Fibroblast of the aortic adventitia (primary cell): ENCODE results near the gene RASL11A. TPM values are rescaled to one million over a fixed set of nuclear protein-coding genes. Genes with fewer than 3 reads are reported as not detected.
"Not testable (repeated sequence)": the region's sequence is repeated elsewhere in the genome, so short reads cannot be mapped to it uniquely, and the experiment has no call there.

Experiments used
- DNase-seq: peaks from one replicate; pipeline ENCODE4 v3.0.0-alpha.2; 2010; ENCODE audit warnings: low read depth
- H3K4me3 ChIP-seq: 2 replicates; pipeline ENCODE4 v1.5.1; 2011; ENCODE audit warnings: low read depth, mild to moderate bottlenecking, control low read depth, low read length, moderate library complexity
- total RNA-seq: library from RNA; depleted of rRNA; stranded (reverse); fragments of >200 nt; gene quantifications from 2 replicates; pipeline ENCODE4 v1.2.3, GENCODE V29; 2012; ENCODE audit warnings: low replicate concordance
- TF ChIP-seq, protein P1 (sequence below): IDR thresholded peaks from 2 replicates; pipeline ENCODE4 v1.5.1; 2011; ENCODE audit warnings: mild to moderate bottlenecking, low read length, control low read depth, inconsistent platforms; ENCODE audit not compliant: insufficient read depth

The RASL11A gene
- total RNA-seq, 1 donor = 13.3 TPM

- H3K4me3 ChIP-seq = no peak overlapping the region
- DNase-seq = peak; percentile 41
- TF ChIP-seq, protein P1, sequence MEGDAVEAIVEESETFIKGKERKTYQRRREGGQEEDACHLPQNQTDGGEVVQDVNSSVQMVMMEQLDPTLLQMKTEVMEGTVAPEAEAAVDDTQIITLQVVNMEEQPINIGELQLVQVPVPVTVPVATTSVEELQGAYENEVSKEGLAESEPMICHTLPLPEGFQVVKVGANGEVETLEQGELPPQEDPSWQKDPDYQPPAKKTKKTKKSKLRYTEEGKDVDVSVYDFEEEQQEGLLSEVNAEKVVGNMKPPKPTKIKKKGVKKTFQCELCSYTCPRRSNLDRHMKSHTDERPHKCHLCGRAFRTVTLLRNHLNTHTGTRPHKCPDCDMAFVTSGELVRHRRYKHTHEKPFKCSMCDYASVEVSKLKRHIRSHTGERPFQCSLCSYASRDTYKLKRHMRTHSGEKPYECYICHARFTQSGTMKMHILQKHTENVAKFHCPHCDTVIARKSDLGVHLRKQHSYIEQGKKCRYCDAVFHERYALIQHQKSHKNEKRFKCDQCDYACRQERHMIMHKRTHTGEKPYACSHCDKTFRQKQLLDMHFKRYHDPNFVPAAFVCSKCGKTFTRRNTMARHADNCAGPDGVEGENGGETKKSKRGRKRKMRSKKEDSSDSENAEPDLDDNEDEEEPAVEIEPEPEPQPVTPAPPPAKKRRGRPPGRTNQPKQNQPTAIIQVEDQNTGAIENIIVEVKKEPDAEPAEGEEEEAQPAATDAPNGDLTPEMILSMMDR = peak; percentile 44
These were observed 13.4 kb downstream of the RASL11A start for GRCh38 chr13:27283906-27284493.

GRCh38 chr13:27288392-27288791 lies 17.8 kb downstream of the RASL11A start:
- DNase-seq = no peak
- TF ChIP-seq, protein P1 = no peak
- no peak overlapping the region for H3K4me3 ChIP-seq

- no peak for DNase-seq
These were observed 18.5 kb downstream of the RASL11A start for GRCh38 chr13:27289011-27289665.

GRCh38 chr13:27290715-27291114 lies 20.1 kb downstream of the RASL11A start:
- no peak for DNase-seq
- TF ChIP-seq, protein P1 = no peak
- no peak overlapping the region for H3K4me3 ChIP-seq

More at GRCh38 chr13:27289011-27289665, 18.5 kb downstream of the RASL11A start:
- H3K4me3 ChIP-seq = no peak overlapping the region
- TF ChIP-seq, protein P1 = no peak

DNA sequence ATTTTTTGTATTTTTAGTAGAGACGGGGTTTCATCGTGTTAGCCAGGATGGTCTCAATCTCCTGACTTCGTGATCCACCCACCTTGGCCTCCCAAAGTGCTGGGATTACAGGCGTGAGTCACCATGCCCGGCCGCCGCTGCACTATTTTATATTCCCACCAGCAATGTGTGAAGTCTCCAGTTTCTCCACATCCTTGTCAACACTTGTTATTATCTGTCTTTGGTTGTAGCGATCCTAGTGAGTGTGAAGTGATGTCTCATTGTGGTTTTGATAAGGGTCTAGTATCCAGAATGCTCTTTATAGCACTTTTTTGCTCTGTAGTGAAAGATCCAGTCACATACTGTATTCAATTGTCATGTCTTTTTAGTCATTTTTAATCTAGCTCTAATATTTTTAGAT lies 21.3 kb downstream of the RASL11A start:
- H3K4me3 ChIP-seq, DNase-seq: not testable (repeated sequence)

DNA sequence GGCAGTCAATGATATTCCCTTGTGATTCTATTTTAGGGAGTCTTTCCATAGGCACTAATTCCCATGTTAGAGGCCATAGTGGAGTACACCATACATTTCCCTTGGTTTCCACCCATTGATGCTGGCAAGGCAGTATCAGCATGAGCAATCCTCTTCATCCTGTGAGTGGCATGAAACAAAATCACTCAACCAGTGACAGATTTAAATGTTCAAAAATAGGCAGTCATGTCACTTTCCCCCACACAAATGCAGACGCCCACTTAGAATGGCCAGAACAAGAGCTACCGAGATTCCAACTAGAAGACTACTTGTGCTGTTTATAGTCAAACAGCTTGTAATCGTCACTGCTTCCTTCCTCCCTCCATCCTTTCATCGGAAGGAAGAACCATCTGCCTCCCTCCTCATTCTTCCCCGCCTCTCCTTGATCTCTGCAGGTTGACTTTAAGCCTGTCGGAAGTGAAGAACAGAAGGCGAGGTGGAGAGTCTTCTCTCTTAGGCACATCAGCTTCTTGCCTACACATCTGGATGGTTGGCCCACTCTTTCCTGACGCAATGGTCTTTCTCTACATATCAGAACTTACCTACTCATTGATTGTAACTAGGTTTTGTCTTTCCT lies 22.6 kb downstream of the RASL11A start:
- H3K4me3 ChIP-seq = no peak overlapping the region
- no peak for DNase-seq
- TF ChIP-seq, protein P1 = no peak

DNA sequence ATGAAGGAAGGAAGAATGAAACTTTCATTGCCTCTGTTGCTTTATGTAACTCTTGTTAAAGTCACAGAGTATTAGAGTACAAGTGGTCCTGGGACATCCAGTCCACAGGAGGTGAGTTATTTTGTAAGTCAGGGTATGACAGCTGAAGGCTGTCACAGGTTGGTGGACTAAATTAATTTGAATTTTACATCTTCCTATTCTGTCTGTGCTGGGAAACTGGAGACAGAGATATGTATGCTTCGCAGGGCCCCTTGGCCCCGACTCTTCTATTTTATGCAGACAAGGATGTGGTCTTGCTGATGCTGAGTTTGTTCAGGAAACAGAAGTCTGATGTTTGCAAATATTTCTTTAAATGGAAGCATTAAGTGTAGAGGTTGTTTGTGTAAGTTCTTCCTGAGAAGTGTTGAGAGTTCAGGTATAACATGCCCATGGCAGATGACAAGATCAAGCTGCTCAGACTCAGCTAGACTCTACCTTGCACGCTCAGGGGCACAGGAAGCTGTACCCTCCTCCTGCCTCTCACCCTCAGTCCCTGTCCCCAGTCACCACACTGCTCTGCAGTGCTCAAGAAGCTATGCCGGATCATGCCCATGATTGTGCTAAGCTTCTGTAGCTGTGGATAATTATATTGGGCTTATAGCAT lies 23.4 kb downstream of the RASL11A start:
- no peak for DNase-seq
- TF ChIP-seq, protein P1 = no peak
- no peak overlapping the region for H3K4me3 ChIP-seq
